ENCODE data around the gene CALD1.

Gene CALD1

GRCh38 chr7:134992626-134993179 lies 213.3 kb downstream of the CALD1 start:
- DNase-seq (ENCODE audit: insufficient read length, low spot score), result no peak
- no peak for TF ChIP-seq CTCF (IDR thresholded peaks at IDR 0.05; ENCODE audit: insufficient read depth, missing control alignments)
- FAIRE-seq, result no peak

- no peak for FAIRE-seq
- no peak for TF ChIP-seq CTCF (IDR thresholded peaks at IDR 0.05; ENCODE audit: insufficient read depth, missing control alignments)
- DNase-seq (ENCODE audit: insufficient read length, low spot score), result no peak
These were observed 214.5 kb downstream of the CALD1 start for GRCh38 chr7:134993877-134994456.

- no peak for FAIRE-seq
- TF ChIP-seq CTCF (IDR thresholded peaks at IDR 0.05; ENCODE audit: insufficient read depth, missing control alignments), result no peak
- DNase-seq (ENCODE audit: insufficient read length, low spot score), result no peak
These were observed 216.0 kb downstream of the CALD1 start for GRCh38 chr7:134995239-134996096.

- no peak for FAIRE-seq
- TF ChIP-seq CTCF (IDR thresholded peaks at IDR 0.05; ENCODE audit: insufficient read depth, missing control alignments), result no peak
- DNase-seq (ENCODE audit: insufficient read length, low spot score), result no peak
These were observed 216.7 kb downstream of the CALD1 start for GRCh38 chr7:134996097-134996550.

GRCh38 chr7:134997214-134997885 lies 217.9 kb downstream of the CALD1 start:
- no peak for TF ChIP-seq CTCF (IDR thresholded peaks at IDR 0.05; ENCODE audit: insufficient read depth, missing control alignments)
- DNase-seq (ENCODE audit: insufficient read length, low spot score) (no peak), FAIRE-seq (no peak)

- FAIRE-seq, result no peak
- TF ChIP-seq CTCF (IDR thresholded peaks at IDR 0.05; ENCODE audit: insufficient read depth, missing control alignments), result no peak
- no peak for DNase-seq (ENCODE audit: insufficient read length, low spot score)
These were observed 219.7 kb downstream of the CALD1 start for GRCh38 chr7:134999136-134999535.

All from D721Med (cell line).